ENCODE measurements around the gene C9orf152.

DNA sequence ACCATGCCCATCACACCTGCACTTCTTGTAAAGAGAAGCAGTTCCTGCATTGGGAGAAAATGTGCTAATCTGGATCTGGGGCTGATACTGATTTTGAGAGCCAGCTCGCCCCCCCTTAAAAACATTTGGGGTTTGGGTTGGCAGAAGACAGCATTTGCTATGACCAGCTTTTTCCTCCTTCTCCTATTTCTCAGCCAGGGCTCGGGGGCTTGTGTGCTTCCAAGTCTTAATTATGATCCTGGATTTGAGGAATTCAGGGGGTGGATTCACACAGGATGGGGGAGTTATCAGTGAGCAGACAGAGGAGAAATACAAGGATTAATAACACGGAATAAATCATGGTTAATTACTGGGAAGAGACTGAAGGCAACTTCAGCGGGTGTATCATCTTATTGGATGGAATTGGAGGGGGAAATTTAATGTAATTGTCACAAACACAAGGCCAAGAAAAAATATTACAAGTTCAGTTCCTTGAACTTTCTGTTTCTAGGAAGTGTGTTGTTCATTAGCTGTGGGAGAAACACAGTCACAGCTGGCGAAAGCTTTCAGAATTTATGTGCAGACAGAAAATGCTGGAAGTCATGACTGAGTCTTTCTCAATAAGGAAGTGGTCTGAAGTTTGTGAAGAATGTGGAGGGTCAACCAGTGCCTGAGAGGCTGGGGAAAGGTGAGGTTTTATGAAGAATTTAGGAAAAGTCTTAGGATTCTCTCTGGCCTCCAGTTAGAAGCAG, 15.3 kb downstream of the C9orf152 start:
- TF ChIP-seq, protein P1, sequence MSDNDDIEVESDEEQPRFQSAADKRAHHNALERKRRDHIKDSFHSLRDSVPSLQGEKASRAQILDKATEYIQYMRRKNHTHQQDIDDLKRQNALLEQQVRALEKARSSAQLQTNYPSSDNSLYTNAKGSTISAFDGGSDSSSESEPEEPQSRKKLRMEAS (IDR thresholded peaks at IDR 0.05; ENCODE audit: low read depth, low read length): no peak
- TF ChIP-seq, protein P2, sequence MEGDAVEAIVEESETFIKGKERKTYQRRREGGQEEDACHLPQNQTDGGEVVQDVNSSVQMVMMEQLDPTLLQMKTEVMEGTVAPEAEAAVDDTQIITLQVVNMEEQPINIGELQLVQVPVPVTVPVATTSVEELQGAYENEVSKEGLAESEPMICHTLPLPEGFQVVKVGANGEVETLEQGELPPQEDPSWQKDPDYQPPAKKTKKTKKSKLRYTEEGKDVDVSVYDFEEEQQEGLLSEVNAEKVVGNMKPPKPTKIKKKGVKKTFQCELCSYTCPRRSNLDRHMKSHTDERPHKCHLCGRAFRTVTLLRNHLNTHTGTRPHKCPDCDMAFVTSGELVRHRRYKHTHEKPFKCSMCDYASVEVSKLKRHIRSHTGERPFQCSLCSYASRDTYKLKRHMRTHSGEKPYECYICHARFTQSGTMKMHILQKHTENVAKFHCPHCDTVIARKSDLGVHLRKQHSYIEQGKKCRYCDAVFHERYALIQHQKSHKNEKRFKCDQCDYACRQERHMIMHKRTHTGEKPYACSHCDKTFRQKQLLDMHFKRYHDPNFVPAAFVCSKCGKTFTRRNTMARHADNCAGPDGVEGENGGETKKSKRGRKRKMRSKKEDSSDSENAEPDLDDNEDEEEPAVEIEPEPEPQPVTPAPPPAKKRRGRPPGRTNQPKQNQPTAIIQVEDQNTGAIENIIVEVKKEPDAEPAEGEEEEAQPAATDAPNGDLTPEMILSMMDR (IDR thresholded peaks at IDR 0.05; ENCODE audit: low read depth, low read length): no peak
- no peak for TF ChIP-seq POLR2A (IDR thresholded peaks at IDR 0.05; ENCODE audit: extremely low read depth, insufficient read length)
